Activated gamma-delta T cell treated with Interleukin-2 at 50 U/mL for 16 hours (primary cell): Measurements from ENCODE around the gene EYS.

Experiments
- DNase-seq: peaks from one replicate; pipeline ENCODE4 v3.0.0-alpha.2; 2020

The EYS gene

GRCh38 chr6:63677282-63677681 lies 2029.7 kb downstream of the EYS start:
- no peak for DNase-seq

GRCh38 chr6:63676412-63677114 lies 2030.5 kb downstream of the EYS start:
- DNase-seq: no peak

GRCh38 chr6:63675138-63675537 lies 2031.9 kb downstream of the EYS start:
- no peak for DNase-seq

GRCh38 chr6:63674635-63675034 lies 2032.4 kb downstream of the EYS start:
- DNase-seq: no peak

- DNase-seq: no peak
Observed at GRCh38 chr6:63673692-63674091, 2033.3 kb downstream of the EYS start.

- no peak for DNase-seq
Observed at GRCh38 chr6:63672582-63673129, 2034.4 kb downstream of the EYS start.

GRCh38 chr6:63671098-63671754 lies 2035.8 kb downstream of the EYS start:
- DNase-seq: no peak
